Skin of body (tissue), 2 donors: ENCODE measurements around the gene OPRL1. TPM values are rescaled to one million over a fixed set of nuclear protein-coding genes. Genes with fewer than 3 reads are reported as not detected.

ENCODE experiments used
- DNase-seq: peaks from one replicate; lab custom pipeline; 2025; lab: John Stamatoyannopoulos, UW
- total RNA-seq: library from RNA; depleted of rRNA; stranded (reverse); fragments of >200 nt; gene quantifications from one replicate; pipeline ENCODE4 v1.2.3, GENCODE V29; 2014

The OPRL1 gene
- total RNA-seq, 1 donor from 2014 or later: 0.89 TPM

DNA sequence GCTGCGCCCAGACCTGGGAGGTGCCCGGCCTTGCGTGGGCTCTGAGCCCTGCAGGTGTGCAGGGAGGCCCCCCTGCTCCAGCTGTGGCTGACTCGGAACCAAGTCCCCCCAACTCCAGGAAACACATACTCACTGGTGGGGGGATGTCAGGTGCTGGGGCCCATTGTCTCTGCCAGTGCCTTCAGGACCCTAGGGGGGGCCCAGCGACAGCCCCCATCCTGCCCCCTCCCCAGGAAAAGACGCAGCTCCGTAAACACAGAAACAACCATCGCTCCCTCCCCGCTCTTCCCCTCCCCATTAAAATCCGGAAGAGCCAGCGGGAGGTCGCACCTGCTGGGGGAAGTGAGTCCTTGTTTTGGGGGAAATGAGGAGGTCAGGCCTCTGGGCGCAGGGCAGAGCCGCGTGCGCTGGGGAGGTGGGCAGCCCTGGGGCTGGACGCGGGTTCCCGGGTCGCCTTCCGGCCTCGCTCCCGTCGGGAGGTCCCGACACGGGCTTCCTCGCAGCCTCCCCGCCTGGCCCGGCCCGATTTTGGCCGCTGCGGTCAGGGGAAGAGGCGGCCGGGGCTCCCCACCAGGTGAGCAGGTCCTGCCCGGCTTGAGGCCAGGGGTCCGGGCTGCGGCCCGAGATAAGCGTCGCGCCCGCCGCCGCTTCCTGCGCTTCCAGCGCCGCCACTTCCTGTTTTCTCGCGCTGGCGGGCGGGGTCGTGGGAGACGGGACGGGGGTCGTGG lies 37.7 kb upstream of the OPRL1 start:
- no peak for DNase-seq

- no peak for DNase-seq
Measured at GRCh38 chr20:64043768-64044167, 36.1 kb upstream of the OPRL1 start.

- no peak for DNase-seq
Measured at GRCh38 chr20:64044484-64045247, 35.2 kb upstream of the OPRL1 start.

DNA sequence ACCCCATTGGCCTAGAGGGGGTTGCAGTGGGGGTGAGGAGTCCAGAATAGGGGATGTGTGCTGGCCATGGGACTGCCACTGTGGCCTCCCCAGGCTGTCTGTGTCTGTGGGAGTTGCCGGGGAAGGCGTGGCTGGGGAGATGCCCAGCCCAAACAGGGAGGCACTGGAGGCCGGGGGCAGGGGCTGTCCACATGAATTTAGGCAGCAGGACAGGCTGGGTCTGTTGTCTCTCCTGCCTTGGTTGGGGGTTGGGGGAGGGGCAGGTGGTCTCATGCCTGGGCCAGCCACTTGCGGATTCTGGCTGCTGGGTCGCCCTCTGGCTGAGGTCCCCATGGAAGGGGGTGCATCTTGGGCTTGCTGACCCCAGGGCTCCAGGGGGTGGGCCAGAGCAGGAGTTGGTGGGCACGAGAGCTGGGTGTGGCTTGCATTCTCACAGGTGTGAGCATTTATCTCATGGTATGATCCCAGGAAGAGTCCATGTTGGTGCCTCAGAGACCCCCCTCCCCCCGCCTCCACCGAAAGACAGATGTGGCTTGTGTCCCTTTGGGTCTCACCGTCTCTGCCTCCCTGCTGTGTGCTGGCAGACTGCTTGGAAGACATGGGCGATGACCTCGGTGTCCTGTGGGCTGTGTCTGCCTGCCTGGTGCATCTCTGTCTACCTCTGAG lies 34.4 kb upstream of the OPRL1 start:
- DNase-seq: no peak

- DNase-seq: no peak
Measured at GRCh38 chr20:64047046-64047389, 32.9 kb upstream of the OPRL1 start.

DNA sequence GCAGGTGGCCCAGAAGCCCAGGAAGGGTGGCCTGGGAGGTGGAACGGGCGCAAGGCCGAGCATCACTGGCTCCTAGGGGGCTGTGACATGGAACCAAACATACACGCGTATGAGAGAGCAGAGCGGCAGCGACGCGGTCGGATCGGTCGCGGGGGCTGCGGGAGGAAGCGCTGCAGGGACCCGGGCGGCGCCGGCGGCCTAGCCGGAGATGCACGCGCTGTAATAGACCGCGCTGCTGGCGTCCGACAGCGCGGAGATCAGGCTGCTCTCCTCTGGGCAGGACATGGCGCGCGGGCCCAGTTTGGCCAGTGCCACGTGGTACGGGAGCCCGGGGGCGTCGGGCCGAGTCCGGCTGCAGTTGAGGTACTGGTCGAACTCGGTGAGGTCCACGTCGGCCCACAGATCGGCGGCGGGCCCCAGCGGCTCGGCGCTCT lies 31.9 kb upstream of the OPRL1 start:
- no peak for DNase-seq

DNA sequence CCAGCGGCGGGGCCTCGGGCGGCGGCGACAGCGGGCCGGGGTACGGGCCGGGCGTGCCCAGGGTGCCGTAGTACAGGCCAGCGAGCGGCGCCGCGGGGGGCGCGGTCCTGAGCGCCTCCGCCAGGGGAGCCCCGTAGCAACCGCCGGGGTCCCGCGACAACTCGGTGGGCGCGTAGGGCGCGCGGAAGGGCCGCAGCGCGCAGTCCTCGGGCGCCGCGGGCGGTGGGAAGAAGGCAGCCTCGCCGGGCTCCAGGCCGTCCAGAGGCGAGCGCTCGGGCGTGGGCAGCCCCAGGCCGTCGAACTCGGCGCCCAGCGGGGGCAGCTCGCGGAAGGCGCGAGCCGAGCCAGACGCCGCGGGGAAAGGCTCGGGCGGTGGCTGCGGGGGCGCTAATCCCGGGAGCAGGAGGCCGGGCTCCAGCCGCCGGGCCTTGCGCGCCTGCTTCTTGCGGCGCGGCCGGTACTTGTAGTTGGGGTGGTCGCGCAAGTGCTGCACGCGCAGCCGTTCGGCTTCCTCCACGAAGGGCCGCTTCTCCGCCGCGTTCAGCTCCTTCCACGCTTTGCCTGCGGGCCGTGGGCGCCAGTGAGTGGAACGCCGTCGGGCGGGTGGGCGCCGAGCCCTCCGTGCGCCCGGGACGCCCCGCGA lies 31.4 kb upstream of the OPRL1 start:
- DNase-seq: no peak

- DNase-seq: no peak
Measured at GRCh38 chr20:64049060-64049877, 30.6 kb upstream of the OPRL1 start, which contains the start of gene SOX18. SOX18 (minus strand) TSS chr20:64049639; CDS start chr20:64049516, 123 bp downstream.

- no peak for DNase-seq
Measured at GRCh38 chr20:64049878-64050260, 30.0 kb upstream of the OPRL1 start.

DNA sequence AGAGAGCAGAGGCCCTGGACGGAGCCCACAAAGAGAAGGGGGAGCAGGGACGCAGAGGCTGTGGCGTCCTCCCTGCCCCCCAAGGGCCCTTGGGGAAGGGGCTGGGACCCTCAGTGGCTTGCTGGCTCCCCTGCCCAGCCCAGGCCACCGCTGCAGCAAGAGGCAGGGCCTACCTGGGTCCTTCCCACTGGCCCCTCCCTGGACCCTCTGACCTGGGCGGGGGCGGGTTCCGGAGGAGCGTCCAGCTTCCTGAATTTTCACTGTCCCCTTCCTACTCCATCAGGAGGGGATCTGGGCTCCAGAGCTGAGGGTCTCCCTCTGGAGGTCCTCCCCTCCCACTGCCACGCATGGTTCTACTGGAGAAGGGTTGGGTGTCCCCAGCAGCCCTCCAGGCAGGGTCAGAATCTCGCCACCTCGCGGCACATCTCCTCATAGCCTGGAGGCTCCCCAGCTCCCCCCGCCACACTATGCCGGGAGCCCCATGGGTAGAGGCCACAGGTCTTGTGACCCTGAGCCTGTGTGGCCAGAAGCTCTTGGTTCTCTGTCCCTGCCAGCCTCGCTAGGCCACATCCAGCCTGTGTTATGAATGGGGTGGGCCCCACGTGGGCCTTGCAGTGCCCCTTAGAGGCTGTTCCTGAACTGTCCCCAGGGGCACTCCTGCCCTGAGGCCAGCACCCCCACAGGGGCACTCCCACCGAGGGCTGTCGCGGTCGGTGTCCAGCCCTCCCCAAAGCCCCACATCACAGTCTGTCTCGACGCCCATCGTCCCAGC lies 29.4 kb upstream of the OPRL1 start:
- no peak for DNase-seq

- no peak for DNase-seq
Measured at GRCh38 chr20:64051033-64051452, 28.8 kb upstream of the OPRL1 start.

DNA sequence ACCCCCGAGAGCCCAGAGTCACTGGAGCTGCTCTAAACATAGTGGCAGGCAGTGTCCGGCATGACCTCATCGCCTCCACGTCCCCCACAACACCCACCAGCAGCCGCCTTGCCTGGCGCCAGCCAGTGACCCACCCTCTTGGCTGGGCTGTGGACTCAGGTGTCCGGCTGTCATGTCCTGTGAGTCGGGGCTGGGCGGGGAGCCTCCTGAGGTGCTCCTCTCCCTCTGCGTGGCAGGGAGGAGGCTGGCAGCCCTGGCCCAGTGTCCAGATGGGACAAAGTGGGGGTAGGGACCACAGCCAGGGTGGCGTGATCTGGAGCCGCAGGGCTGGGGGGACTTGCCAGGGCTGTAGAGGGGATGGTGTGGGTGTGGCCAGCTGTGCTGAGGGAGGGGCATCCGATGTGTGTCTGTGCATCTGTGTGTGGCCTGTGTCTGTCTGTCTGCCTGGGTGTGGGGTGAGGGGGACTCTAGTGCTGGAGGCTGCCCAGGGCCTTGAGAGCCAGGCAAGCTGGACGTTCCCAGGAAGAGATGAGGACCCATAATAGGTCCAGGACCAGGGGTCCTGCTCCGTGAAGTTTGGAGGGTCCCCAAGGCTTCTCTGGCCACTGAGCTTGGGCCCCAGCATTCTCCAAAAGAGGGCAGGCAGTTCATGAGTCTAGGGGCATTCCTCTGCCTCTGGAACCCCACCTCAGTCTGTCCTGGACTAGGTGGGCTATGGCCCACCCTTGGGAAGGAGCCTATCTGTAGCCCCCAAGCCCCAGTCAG lies 28.1 kb upstream of the OPRL1 start:
- no peak for DNase-seq

DNA sequence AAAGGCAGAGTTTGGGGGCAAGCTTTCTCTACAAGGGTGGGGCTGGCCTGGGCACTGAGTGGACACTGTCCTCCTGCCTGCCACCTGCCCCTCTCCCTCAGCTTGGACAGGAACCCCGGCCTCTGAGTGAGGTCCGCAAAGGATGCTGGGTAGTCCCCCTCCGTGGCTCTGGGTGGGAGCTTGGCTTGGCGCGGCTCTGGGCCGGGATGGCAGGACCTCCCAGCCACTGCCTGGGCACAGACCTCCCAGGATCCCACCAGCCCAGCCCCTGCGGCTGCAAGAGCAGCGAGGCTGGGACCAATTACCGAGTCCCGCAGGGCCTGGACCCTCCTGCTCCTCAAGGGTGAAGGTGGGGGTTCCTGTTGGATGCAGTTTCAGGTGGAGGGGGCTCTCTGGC lies 27.6 kb upstream of the OPRL1 start:
- no peak for DNase-seq

GRCh38 chr20:64052987-64053840 lies 26.7 kb upstream of the OPRL1 start:
- DNase-seq: no peak

- DNase-seq: no peak
Measured at GRCh38 chr20:64053841-64054661, 25.8 kb upstream of the OPRL1 start.

- DNase-seq: no peak
Measured at GRCh38 chr20:64055396-64055892, 24.4 kb upstream of the OPRL1 start.

- DNase-seq: no peak
Measured at GRCh38 chr20:64055893-64056638, 23.8 kb upstream of the OPRL1 start.
